Activated CD4-positive, alpha-beta T cell treated with anti-CD3 and anti-CD28 coated beads, Interleukin-2, amount 50 U/mL, for 48 hours (primary cell): Measurements from ENCODE around the gene PTPN3.
"Not testable (repeated sequence)": the region's sequence is repeated elsewhere in the genome, so short reads cannot be mapped to it uniquely, and the experiment has no call there.

Experiments used
- DNase-seq, 2 experiments: peaks; one replicate each; pipeline ENCODE4 v3.0.0-alpha.2; 2020

Gene PTPN3

GRCh38 chr9:109498195-109499092 lies at the start of gene PTPN3:
PTPN3 (minus strand) TSS chr9:109498307; CDS start chr9:109463434, 34,873 bp downstream.
- DNase-seq, result no peak

DNA sequence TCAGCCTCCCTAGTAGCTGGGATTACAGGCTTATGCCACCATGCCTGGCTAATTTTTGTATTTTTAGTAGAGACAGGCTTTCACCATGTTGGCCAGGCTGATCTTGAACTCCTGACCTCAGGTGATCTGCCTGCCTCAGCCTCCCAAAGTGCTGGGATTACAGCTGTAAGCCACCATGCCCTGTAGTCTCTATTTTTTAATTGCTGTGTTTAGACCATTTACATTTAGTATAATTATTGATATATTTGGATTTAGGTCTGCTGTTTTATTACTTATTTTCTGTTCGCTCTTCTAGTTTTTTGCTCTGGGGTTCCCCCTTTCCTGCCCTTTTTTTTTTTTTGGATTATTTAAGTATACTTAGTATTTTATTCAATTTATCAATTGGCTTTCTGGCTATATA lies 46.8 kb upstream of the PTPN3 start:
- not testable (repeated sequence) for DNase-seq

GRCh38 chr9:109542922-109543321 lies 44.8 kb upstream of the PTPN3 start:
- DNase-seq, result no peak

DNA sequence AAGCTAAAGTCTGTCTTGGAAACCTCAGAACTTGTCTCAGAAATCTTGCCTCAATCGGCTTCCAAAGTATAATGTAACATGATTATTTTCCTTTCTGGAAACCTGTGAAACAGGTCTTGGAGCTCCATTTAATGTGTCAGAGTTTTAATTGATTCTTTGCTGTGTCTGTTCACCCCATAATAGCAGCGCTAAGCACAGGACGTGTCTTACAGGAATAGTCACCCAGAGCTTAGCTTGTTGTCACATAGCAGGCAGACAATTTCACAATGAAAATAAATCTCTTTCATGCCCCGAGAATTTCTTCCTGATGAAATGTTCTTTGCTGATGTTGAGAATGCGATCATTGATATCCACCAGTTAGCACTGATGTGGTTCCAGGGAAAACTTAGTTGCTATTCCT lies 40.2 kb upstream of the PTPN3 start:
- DNase-seq, result no peak

GRCh38 chr9:109537288-109537687 lies 39.2 kb upstream of the PTPN3 start:
- DNase-seq, result no peak

DNA sequence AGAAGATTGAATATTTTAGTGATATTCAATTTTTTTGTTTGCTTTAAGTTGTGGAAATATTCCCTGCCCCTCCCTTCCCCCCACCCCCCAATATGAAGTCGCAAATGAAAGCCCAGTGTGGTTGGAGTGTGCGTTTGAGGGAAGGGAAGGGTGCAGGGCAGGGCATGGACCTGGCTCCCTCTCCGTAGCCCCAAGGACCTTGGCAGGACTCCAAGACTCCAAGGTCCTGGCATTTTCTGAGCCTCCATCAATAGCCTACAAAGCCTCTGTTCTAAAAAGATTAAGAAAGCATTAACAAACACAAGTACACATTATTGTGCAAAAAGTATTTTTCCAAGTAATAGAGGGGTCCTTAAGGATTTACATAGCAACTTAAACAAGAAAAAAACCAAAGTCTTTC lies 38.8 kb upstream of the PTPN3 start:
- DNase-seq, result no peak

DNA sequence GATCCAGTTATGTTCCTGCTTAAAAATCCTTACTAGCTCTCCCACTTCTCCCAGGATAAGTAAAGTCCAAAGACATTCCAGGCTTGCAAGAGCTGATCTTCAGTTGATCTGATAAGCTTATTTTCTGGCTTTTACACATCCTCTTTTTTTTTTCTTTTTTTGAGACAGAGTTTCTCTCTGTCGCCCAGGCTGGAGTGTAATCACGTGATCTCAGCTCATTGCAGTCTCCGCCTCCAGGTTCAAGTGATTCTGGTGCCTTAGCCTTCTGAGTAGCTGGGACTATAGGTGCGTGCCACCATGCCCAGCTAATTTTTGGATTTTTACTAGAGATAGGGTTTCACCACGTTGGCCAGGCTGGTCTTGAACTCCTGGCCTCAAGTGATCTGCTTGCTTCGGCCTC lies 37.3 kb upstream of the PTPN3 start:
- DNase-seq, result no peak

- no peak for DNase-seq
These were observed 36.0 kb upstream of the PTPN3 start for GRCh38 chr9:109534151-109534550.

- not testable (repeated sequence) for DNase-seq
These were observed 34.5 kb upstream of the PTPN3 start for GRCh38 chr9:109532652-109533051.

DNA sequence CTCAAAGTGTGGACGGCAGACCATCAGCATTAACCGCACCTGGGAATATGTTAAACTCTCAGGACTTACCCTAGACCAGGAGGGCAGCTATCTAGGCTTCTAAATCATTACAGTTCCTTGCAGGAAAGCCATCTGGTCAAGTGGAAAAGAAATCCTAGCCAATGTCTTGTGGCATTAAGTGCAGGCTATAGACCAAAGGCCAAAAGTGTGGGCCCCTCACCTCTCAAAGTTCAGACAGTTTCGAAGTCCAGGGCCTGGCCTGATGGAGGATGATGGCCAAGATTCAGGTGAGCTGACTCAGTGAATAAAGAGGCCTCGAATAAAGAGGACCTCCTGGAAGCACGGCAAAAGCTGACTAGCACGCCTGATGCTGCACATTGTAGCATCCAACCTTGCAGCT lies 24.0 kb upstream of the PTPN3 start:
- DNase-seq, result no peak

DNA sequence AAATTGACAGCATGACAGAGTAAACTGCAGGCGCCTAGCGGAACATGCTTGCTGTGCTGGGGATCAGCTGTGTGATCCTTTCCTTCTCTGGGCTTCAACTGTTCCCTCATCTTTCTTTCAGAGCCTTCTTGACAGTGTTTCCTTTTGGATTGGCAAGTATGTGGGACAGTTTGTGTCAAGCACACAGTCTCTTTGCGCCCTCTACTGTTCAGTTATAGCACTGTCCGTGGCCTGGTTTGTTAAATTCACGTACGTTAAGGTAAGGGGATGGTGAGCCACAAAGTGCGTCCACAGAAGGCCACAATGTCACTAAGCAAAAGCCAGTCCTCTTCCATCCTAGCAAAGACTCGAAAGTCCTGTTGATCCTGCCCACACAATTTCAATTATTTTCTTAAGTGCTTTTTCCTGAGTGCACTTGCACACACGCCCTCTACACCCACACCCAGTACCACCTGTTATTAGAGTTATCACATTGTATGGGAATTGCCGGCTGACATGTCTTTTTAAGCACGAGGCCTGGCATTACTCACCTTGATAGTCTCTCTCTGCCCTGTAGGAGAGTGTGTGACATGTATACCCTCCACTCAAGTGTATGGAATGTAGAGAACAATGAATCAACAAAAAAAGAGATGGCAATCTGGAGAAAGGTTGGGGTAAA lies 22.5 kb upstream of the PTPN3 start:
- DNase-seq, result peak; percentile 48 to 58

DNA sequence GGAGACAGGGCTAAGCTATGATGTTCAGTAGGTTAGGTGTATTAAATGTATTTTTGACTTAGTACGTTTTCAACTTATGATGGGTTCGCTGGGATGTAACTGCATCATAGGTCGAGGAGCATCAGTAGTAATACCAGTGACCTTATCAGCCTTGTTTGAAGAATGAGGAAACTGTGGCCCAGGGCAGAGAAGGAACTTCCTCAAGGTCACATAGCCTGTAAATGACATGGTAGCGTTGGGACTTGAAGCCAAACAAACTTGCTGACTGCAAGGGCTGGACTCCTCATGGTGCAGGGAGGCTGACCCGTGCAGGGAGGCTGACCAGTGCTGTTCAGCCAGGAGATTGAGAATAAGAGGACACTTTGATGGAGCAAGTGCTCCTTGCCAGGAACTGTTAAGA lies 21.3 kb upstream of the PTPN3 start:
- DNase-seq, result no peak

DNA sequence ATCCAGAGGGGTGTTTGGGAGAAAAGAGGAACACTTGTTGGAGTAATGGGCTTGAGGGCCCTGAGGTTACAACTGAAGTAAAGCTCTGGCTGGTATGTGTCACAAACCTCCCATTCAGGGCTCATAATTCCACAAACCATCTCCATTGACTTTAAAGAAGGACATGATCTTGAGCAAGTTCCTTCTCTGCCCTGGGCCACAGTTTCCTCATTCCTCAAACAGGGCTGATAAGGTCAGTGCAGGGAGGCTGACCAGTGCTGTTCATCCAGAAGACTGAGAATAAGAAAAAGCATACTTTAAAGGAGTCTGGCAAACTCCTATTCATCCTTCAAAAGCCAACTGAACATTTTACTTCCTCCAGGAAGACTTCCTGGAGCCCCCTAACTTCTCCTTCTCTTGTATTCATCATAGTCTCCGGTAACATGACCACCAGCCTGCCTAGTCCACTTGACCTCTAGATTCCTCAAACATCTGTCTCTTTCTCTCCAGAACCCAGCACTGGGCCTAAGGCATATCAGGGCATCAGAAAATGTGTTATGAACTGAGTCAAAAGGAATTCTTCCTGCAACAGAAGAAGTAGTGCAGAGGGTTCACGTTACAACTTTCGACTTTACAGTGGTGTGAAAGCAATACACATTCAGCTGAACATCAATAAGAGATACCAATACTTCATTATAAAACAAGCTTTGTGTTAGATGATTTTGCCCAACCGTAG lies 20.7 kb upstream of the PTPN3 start:
- DNase-seq, result no peak

DNA sequence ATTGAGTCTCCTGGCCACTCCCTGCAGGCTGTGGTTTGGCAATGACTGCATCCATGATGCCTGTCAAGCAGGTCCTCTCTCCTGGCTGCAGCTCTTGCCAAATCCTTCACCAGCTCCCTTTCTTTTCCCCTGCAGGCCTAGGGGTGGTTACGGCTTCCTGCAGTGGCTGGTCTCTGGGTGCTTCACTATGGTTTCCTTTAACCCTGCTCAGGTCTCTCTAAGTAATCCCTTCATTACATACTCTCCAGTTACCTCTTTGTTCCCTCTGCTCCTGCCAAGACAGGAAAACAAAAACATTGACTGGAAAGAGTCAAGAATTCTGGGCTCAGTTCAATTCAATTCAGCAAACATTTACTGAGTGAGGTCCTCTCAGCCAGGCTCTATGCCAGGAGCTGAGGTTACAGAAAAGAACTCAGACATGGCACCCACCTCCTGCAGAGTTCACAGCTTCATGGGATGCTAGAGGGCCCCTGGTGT lies 19.8 kb upstream of the PTPN3 start:
- DNase-seq, result no peak

- DNase-seq, result no peak
These were observed 15.8 kb upstream of the PTPN3 start for GRCh38 chr9:109513871-109514270.

DNA sequence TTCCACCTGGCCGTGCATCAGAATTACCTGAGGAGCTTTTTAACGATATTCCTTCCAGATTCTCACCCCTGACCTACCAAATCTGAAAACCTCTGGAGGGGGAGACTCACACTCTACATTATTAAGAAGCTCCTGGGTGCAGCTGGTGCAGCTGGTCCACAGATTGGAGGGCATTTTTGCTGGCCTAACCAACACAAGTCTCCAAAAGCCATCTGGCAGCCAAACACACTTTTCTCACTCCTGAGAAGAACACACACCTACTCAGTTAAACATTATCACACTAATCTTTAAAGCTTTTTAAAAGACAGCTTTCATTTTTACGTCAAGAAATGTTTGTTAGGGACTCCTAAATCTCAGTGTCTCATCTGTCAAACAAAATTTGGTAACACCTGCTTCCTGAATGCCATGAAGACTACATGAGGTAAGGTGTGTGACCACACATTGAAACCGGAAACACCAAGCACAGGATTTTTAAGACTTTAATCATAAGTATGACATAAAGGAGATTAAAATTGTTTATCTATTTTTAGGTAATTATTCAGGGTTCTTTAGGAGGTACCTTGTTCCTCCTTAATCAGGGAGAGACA lies 14.2 kb upstream of the PTPN3 start:
- DNase-seq, result no peak

- no peak for DNase-seq
These were observed 12.4 kb upstream of the PTPN3 start for GRCh38 chr9:109510506-109510905.

- not testable (repeated sequence) for DNase-seq
These were observed 11.9 kb upstream of the PTPN3 start for GRCh38 chr9:109510042-109510441.

DNA sequence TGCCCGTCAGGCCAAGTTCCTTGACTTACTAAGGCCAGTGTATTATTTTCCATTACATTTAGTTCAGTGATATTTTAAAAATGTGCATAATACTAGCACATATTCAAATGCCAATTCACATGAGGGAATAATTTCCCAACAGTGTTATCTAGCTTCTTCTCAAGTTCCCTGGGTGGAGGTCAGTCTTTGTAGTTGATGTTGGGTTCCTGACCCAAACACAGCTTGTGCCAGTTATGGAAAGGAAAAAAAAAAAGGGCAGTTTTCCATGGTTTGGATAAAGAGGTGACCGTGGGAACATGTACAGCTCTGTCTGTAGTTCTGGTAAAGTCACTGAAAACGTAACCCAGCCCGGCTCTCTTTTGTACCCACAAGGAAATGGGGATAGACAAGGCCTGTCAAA lies 11.5 kb upstream of the PTPN3 start:
- DNase-seq, result no peak

DNA sequence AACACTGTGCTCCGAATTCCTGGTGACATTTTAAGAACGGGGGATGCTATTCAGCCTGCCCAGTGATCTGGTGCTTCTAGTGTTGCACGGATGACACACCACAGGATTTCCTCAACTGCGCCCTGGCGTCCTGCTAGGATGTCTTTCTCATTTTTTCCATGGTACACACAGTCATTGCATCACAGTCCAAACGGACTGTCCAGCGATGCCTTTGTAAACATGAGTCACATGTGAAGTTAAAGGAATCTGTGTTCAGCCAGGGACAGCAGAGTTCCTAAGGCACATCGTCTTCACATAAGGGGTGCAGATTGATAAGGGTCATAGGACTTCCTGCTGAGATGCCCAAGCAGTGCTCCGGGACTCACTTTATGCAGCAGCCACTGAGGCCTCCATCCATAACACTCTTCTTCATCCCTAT lies 9.3 kb upstream of the PTPN3 start:
- DNase-seq, result no peak

DNA sequence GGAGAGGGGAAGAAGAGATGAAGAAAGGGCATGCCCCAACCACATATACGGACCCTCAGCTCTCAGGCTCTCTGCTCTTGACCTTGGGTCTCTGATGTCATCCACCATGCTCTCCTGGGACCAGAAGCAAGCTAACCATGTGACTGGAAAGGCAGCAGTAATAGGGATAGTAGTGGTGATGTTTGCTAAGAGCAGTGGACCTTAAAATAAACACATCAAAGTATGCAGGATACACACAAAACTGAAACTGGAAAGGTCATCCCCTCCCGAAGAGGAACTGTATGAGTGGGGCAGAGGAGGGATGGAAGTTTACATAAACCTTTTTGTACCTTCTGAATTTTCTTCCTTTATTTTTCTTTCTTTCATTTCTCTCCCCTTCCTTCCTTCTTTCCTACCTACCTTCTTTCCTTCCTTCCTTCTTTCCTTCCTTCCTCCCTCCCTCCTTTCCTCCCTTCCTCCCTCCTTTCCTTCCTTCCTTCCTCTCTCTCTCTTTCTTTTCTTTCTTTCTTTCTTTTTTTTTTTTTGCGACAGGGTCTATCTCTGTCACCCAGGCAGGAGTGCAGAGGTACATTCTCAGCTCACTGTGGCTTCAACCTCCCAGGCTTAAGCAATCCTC lies 8.1 kb upstream of the PTPN3 start:
- no peak for DNase-seq

DNA sequence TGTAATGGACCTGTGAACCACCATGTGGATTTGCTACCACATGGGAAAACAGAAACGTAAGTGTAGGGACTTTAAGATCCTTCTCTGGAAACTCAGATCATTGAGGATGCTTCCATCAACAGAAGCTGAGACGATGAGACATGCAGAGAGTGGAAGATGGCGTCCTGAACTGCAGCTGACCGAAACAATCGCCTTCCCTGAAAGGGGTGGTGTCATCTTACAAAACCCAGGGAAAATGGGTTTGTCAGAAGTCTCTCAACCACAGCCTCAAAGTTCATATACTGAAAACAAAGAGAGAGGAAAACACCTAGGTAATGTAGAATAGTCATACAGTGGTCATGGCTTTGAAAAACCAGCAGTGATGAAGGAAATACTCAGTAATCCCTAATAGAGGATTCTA lies 6.6 kb upstream of the PTPN3 start:
- DNase-seq, result no peak
